Neural progenitor cell (in vitro differentiated cells): Measurements from ENCODE around the gene TRIM2. TPM values are rescaled to one million over a fixed set of nuclear protein-coding genes. Genes with fewer than 3 reads are reported as not detected.

ENCODE experiments used
- DNase-seq: peaks from one replicate; pipeline ENCODE4 v3.0.0-alpha.2; 2016; ENCODE audit warnings: low spot score
- H2AFZ ChIP-seq: fragments of 200-600 bp; sonication (generic); replicated peaks from 2 replicates; pipeline ENCODE4 v1.6.1; 2016; ENCODE audit warnings: antibody characterized with exemption
- H3F3A ChIP-seq: fragments of 200-600 bp; sonication (generic); 2 replicates; pipeline ENCODE4 v1.6.1; 2016; ENCODE audit warnings: antibody characterized with exemption, low read depth
- H3K27ac ChIP-seq: fragments of 200-600 bp; sonication (generic); 2 replicates; pipeline ENCODE4 v1.5.1; 2016; ENCODE audit warnings: mild to moderate bottlenecking
- H3K27me3 ChIP-seq: fragments of 200-600 bp; sonication (generic); 2 replicates; pipeline ENCODE4 v1.6.1; 2016; ENCODE audit warnings: mild to moderate bottlenecking, moderate library complexity
- H3K36me3 ChIP-seq: fragments of 200-600 bp; sonication (generic); 2 replicates; pipeline ENCODE4 v1.5.1; 2016
- H3K4me1 ChIP-seq: fragments of 200-600 bp; sonication (generic); 2 replicates; pipeline ENCODE4 v1.6.1; 2016; ENCODE audit warnings: mixed run types
- H3K4me2 ChIP-seq: fragments of 200-600 bp; sonication (generic); 2 replicates; pipeline ENCODE4 v1.6.1; 2016
- H3K4me3 ChIP-seq: fragments of 200-600 bp; sonication (generic); 2 replicates; pipeline ENCODE4 v1.5.1; 2016
- H3K79me2 ChIP-seq: fragments of 200-600 bp; sonication (generic); 2 replicates; pipeline ENCODE4 v1.6.1; 2016; ENCODE audit warnings: low read depth
- H3K9ac ChIP-seq: fragments of 200-600 bp; sonication (generic); 2 replicates; pipeline ENCODE4 v1.6.1; 2016
- H3K9me3 ChIP-seq: fragments of 200-600 bp; sonication (generic); 2 replicates; pipeline ENCODE4 v1.5.1; 2016; ENCODE audit warnings: low read depth
- H4K20me1 ChIP-seq: fragments of 200-600 bp; sonication (generic); 2 replicates; pipeline ENCODE4 v1.6.1; 2016; ENCODE audit warnings: low read depth
- H3K27ac Mint-ChIP-seq: 3 replicates; pipeline ENCODE4 v1.8.0; 2021; ENCODE audit warnings: mixed read lengths
- H3K27me3 Mint-ChIP-seq: 2 replicates; pipeline ENCODE4 v1.8.0; 2022; ENCODE audit warnings: low read depth, mild to moderate bottlenecking, inconsistent platforms, moderate library complexity, mixed read lengths; ENCODE audit not compliant: insufficient read depth
- H3K36me3 Mint-ChIP-seq: 3 replicates; pipeline ENCODE4 v1.8.0; 2021; ENCODE audit warnings: mixed read lengths
- H3K4me1 Mint-ChIP-seq: 3 replicates; pipeline ENCODE4 v1.8.0; 2021; ENCODE audit warnings: mixed read lengths
- H3K4me3 Mint-ChIP-seq: 3 replicates; pipeline ENCODE4 v1.8.0; 2021; ENCODE audit warnings: mild to moderate bottlenecking, moderate library complexity, mixed read lengths
- H3K9me3 Mint-ChIP-seq: 3 replicates; pipeline ENCODE4 v1.8.0; 2020; ENCODE audit warnings: mixed read lengths
- EZH2 ChIP-seq: fragments of 200-600 bp; sonication (generic); IDR thresholded peaks from 2 replicates; pipeline ENCODE4 v1.6.1; 2017; ENCODE audit warnings: antibody characterized with exemption, mild to moderate bottlenecking, moderate library complexity
- EZH2phosphoT487 ChIP-seq: fragments of 200-600 bp; sonication (generic); IDR thresholded peaks from 2 replicates; pipeline ENCODE4 v1.6.1; 2017; ENCODE audit warnings: antibody characterized with exemption
- total RNA-seq: library from RNA; depleted of rRNA; stranded (reverse); fragments of >200 nt; gene quantifications from 2 replicates; pipeline ENCODE4 v1.2.3, GENCODE V29; 2015; ENCODE audit warnings: low replicate concordance
- TF ChIP-seq, protein P1 (sequence below): fragments of 200-600 bp; sonication (generic); IDR thresholded peaks from 2 replicates; pipeline ENCODE4 v1.5.1; 2017; ENCODE audit warnings: antibody characterized with exemption, mild to moderate bottlenecking

TRIM2 gene
- total RNA-seq, 1 donor from 2014 or later = 87.6 TPM

DNA sequence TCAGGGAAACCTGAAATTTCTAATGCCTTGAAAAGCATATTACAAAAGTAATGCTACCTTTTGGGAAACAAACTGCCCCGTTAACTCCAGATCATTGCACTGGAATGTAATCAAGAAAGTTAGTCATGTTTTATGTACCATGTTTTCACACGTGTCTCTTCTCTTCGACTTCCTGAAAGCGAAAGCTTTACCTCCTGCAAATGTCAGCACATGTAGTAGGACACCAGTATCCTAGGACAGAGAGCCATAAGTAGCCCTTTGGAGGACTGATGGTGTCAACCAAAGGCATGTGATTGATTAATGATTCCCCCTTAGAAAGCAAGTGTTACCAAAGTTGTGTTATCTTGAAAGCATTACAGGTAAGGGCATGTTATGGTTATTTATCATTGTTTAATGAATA, 131.4 kb downstream of the TRIM2 start:
- no peaks in the 10 kb centered on the region for H3K79me2 ChIP-seq
- H3K27ac ChIP-seq = no peak overlapping the region
- H3F3A ChIP-seq = no peaks in the 10 kb centered on the region
- H3K4me1 ChIP-seq = no peaks in the 10 kb centered on the region
- no peaks in the 10 kb centered on the region for H3K27me3 ChIP-seq
- Mint-ChIP-seq H3K27me3 (peaks cover 2% of the 10 kb centered on the region), H3K9me3 (no peaks in the 10 kb centered on the region), H3K27ac (no peak overlapping the region), H3K4me1 (no peaks in the 10 kb centered on the region), H3K36me3 (peaks cover 31% of the 10 kb centered on the region), H3K4me3 (no peak overlapping the region)
- DNase-seq = no peak
- H4K20me1 ChIP-seq = no peaks in the 10 kb centered on the region
- no peak overlapping the region for H3K4me3 ChIP-seq
- H3K36me3 ChIP-seq = no peaks in the 10 kb centered on the region
- no peak overlapping the region for H2AFZ ChIP-seq
- H3K4me2 ChIP-seq = no peak overlapping the region
- no peak overlapping the region for H3K9ac ChIP-seq
- no peaks in the 10 kb centered on the region for H3K9me3 ChIP-seq
- TF ChIP-seq EZH2 (no peak), EZH2phosphoT487 (no peak)
- TF ChIP-seq, protein P1, sequence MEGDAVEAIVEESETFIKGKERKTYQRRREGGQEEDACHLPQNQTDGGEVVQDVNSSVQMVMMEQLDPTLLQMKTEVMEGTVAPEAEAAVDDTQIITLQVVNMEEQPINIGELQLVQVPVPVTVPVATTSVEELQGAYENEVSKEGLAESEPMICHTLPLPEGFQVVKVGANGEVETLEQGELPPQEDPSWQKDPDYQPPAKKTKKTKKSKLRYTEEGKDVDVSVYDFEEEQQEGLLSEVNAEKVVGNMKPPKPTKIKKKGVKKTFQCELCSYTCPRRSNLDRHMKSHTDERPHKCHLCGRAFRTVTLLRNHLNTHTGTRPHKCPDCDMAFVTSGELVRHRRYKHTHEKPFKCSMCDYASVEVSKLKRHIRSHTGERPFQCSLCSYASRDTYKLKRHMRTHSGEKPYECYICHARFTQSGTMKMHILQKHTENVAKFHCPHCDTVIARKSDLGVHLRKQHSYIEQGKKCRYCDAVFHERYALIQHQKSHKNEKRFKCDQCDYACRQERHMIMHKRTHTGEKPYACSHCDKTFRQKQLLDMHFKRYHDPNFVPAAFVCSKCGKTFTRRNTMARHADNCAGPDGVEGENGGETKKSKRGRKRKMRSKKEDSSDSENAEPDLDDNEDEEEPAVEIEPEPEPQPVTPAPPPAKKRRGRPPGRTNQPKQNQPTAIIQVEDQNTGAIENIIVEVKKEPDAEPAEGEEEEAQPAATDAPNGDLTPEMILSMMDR = no peak

DNA sequence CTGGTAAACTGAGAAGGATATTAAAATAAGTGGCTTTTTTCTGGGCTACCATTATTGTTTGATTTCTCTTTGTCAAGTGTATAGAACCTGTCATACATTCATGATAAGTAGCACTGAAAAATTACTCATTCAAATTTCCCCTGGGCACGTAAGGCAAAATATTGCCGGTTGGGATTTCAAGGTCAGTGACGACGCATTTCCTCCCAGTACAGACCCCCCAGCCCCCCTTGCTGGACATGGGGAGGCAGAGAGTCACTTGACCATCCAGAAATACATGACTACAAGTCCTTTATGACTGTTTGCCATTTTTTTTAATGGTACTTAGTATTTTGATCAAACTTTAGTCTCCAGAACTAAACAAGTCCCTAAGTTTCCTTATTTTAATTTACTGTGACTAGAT, 133.4 kb downstream of the TRIM2 start:
- DNase-seq = no peak
- no peak overlapping the region for H2AFZ ChIP-seq
- no peak overlapping the region for H3K9ac ChIP-seq
- no peak for TF ChIP-seq EZH2
- no peak for TF ChIP-seq EZH2phosphoT487
- TF ChIP-seq, protein P1 = no peak
- no peaks in the 10 kb centered on the region for H3K27me3 Mint-ChIP-seq
- no peak overlapping the region for H3K4me3 ChIP-seq
- no peaks in the 10 kb centered on the region for H3K79me2 ChIP-seq
- H3F3A ChIP-seq = no peaks in the 10 kb centered on the region
- no peaks in the 10 kb centered on the region for H3K36me3 ChIP-seq
- no peaks in the 10 kb centered on the region for H3K9me3 ChIP-seq
- no peak overlapping the region for H3K4me2 ChIP-seq
- H3K4me3 Mint-ChIP-seq = no peak overlapping the region
- peaks cover 19% of the 10 kb centered on the region for H3K36me3 Mint-ChIP-seq
- no peak overlapping the region for H3K27ac Mint-ChIP-seq
- H4K20me1 ChIP-seq = no peaks in the 10 kb centered on the region
- no peaks in the 10 kb centered on the region for H3K27me3 ChIP-seq
- no peaks in the 10 kb centered on the region for H3K4me1 ChIP-seq
- no peaks in the 10 kb centered on the region for H3K9me3 Mint-ChIP-seq
- H3K27ac ChIP-seq = no peak overlapping the region
- H3K4me1 Mint-ChIP-seq = no peaks in the 10 kb centered on the region

DNA sequence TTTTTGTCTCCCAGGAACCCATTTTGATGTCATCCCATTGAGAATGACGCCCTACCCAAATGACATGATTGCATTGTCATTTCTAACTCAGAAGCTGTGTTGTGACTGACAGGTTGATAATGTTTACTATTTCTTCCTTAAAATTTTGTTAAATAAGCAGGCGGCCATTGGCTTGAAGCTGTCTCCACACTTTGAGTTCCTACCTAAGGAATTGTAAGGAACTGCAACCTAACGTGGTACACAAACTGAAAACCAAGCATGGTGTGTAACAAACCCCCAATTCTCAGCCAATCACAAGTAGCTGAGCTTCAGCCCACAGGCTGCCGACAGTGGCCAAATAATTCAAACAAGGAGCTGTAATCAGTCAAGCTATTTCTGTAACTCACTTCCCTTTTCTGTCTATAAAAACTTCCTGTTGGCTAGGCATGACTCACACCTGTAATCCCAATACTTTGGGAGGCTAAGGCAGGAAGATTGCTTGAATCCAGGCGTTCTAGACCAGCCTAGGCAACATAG, 137.4 kb downstream of the TRIM2 start:
- Histone ChIP-seq H3K79me2 (peaks cover 14% of the 10 kb centered on the region), H3K4me2 (no peak overlapping the region)
- H3K27me3 Mint-ChIP-seq = peaks cover 8% of the 10 kb centered on the region

More for the DNA sequence above, 137.4 kb downstream of the TRIM2 start:
- Histone ChIP-seq H3K27ac (no peak overlapping the region), H3K9ac (no peak overlapping the region), H3K36me3 (no peaks in the 10 kb centered on the region), H3K4me1 (peaks cover 13% of the 10 kb centered on the region), H3K27me3 (no peaks in the 10 kb centered on the region), H2AFZ (no peak overlapping the region), H3F3A (no peaks in the 10 kb centered on the region), H4K20me1 (no peaks in the 10 kb centered on the region), H3K9me3 (no peaks in the 10 kb centered on the region), H3K4me3 (no peak overlapping the region)
- peaks cover 8% of the 10 kb centered on the region for H3K36me3 Mint-ChIP-seq
- H3K9me3 Mint-ChIP-seq = no peaks in the 10 kb centered on the region
- no peak for DNase-seq
- peaks cover 15% of the 10 kb centered on the region for H3K4me1 Mint-ChIP-seq
- H3K27ac Mint-ChIP-seq = no peak overlapping the region
- TF ChIP-seq, protein P1 = no peak
- TF ChIP-seq EZH2 (no peak), EZH2phosphoT487 (no peak)
- no peak overlapping the region for H3K4me3 Mint-ChIP-seq
